ENCODE measurements around the gene KNDC1.

- no peak for TF ChIP-seq POLR2A (IDR thresholded peaks at IDR 0.05; ENCODE audit: low read length)
- TF ChIP-seq GATA1 (IDR thresholded peaks at IDR 0.05; ENCODE audit: low read depth, low read length), result no peak
Measured at GRCh38 chr10:133231244-133231945, 71.4 kb downstream of the KNDC1 start.

All from erythroblast (primary cell).